Neural progenitor cell (in vitro differentiated cells): Measurements from ENCODE around the gene FHOD3. TPM values are rescaled to one million over a fixed set of nuclear protein-coding genes. Genes with fewer than 3 reads are reported as not detected.
A peak's percentile ranks its signal among the peaks of the same experiment; 100 is the strongest.

Experiments
- DNase-seq: peaks from one replicate; pipeline ENCODE4 v3.0.0-alpha.2; 2016; ENCODE audit warnings: low spot score
- H2AFZ ChIP-seq: fragments of 200-600 bp; sonication (generic); replicated peaks from 2 replicates; pipeline ENCODE4 v1.6.1; 2016; ENCODE audit warnings: antibody characterized with exemption
- H3F3A ChIP-seq: fragments of 200-600 bp; sonication (generic); 2 replicates; pipeline ENCODE4 v1.6.1; 2016; ENCODE audit warnings: antibody characterized with exemption, low read depth
- H3K27ac ChIP-seq: fragments of 200-600 bp; sonication (generic); 2 replicates; pipeline ENCODE4 v1.5.1; 2016; ENCODE audit warnings: mild to moderate bottlenecking
- H3K27me3 ChIP-seq: fragments of 200-600 bp; sonication (generic); 2 replicates; pipeline ENCODE4 v1.6.1; 2016; ENCODE audit warnings: mild to moderate bottlenecking, moderate library complexity
- H3K36me3 ChIP-seq: fragments of 200-600 bp; sonication (generic); 2 replicates; pipeline ENCODE4 v1.5.1; 2016
- H3K4me1 ChIP-seq: fragments of 200-600 bp; sonication (generic); 2 replicates; pipeline ENCODE4 v1.6.1; 2016; ENCODE audit warnings: mixed run types
- H3K4me2 ChIP-seq: fragments of 200-600 bp; sonication (generic); 2 replicates; pipeline ENCODE4 v1.6.1; 2016
- H3K4me3 ChIP-seq: fragments of 200-600 bp; sonication (generic); 2 replicates; pipeline ENCODE4 v1.5.1; 2016
- H3K79me2 ChIP-seq: fragments of 200-600 bp; sonication (generic); 2 replicates; pipeline ENCODE4 v1.6.1; 2016; ENCODE audit warnings: low read depth
- H3K9ac ChIP-seq: fragments of 200-600 bp; sonication (generic); 2 replicates; pipeline ENCODE4 v1.6.1; 2016
- H3K9me3 ChIP-seq: fragments of 200-600 bp; sonication (generic); 2 replicates; pipeline ENCODE4 v1.5.1; 2016; ENCODE audit warnings: low read depth
- H4K20me1 ChIP-seq: fragments of 200-600 bp; sonication (generic); 2 replicates; pipeline ENCODE4 v1.6.1; 2016; ENCODE audit warnings: low read depth
- H3K27ac Mint-ChIP-seq: 3 replicates; pipeline ENCODE4 v1.8.0; 2021; ENCODE audit warnings: mixed read lengths
- H3K27me3 Mint-ChIP-seq: 2 replicates; pipeline ENCODE4 v1.8.0; 2022; ENCODE audit warnings: low read depth, mild to moderate bottlenecking, inconsistent platforms, moderate library complexity, mixed read lengths; ENCODE audit not compliant: insufficient read depth
- H3K36me3 Mint-ChIP-seq: 3 replicates; pipeline ENCODE4 v1.8.0; 2021; ENCODE audit warnings: mixed read lengths
- H3K4me1 Mint-ChIP-seq: 3 replicates; pipeline ENCODE4 v1.8.0; 2021; ENCODE audit warnings: mixed read lengths
- H3K4me3 Mint-ChIP-seq: 3 replicates; pipeline ENCODE4 v1.8.0; 2021; ENCODE audit warnings: mild to moderate bottlenecking, moderate library complexity, mixed read lengths
- H3K9me3 Mint-ChIP-seq: 3 replicates; pipeline ENCODE4 v1.8.0; 2020; ENCODE audit warnings: mixed read lengths
- CTCF ChIP-seq: fragments of 200-600 bp; sonication (generic); IDR thresholded peaks from 2 replicates; pipeline ENCODE4 v1.5.1; 2017; ENCODE audit warnings: antibody characterized with exemption, mild to moderate bottlenecking
- EZH2 ChIP-seq: fragments of 200-600 bp; sonication (generic); IDR thresholded peaks from 2 replicates; pipeline ENCODE4 v1.6.1; 2017; ENCODE audit warnings: antibody characterized with exemption, mild to moderate bottlenecking, moderate library complexity
- EZH2phosphoT487 ChIP-seq: fragments of 200-600 bp; sonication (generic); IDR thresholded peaks from 2 replicates; pipeline ENCODE4 v1.6.1; 2017; ENCODE audit warnings: antibody characterized with exemption
- total RNA-seq: library from RNA; depleted of rRNA; stranded (reverse); fragments of >200 nt; gene quantifications from 2 replicates; pipeline ENCODE4 v1.2.3, GENCODE V29; 2015; ENCODE audit warnings: low replicate concordance

The FHOD3 gene
- total RNA-seq, 1 donor from 2014 or later, result 69.7 TPM

- peaks cover 2% of the 10 kb centered on the region for H3K27me3 Mint-ChIP-seq
- Histone ChIP-seq H3K9ac (no peak overlapping the region), H4K20me1 (peaks cover 23% of the 10 kb centered on the region), H3K4me3 (peak overlapping the region; percentile 19), H2AFZ (no peak overlapping the region), H3K4me2 (peak overlapping the region; percentile 25), H3K4me1 (peaks cover 15% of the 10 kb centered on the region), H3K9me3 (no peaks in the 10 kb centered on the region), H3K36me3 (no peaks in the 10 kb centered on the region), H3K79me2 (peaks cover 33% of the 10 kb centered on the region), H3K27ac (no peak overlapping the region), H3K27me3 (peaks cover 29% of the 10 kb centered on the region), H3F3A (peaks cover 4% of the 10 kb centered on the region)
- no peak overlapping the region for H3K27ac Mint-ChIP-seq
- TF ChIP-seq CTCF, result no peak
- TF ChIP-seq EZH2, result no peak
- no peak for TF ChIP-seq EZH2phosphoT487
- DNase-seq, result no peak
- H3K9me3 Mint-ChIP-seq, result peaks cover 2% of the 10 kb centered on the region
- peaks cover 5% of the 10 kb centered on the region for H3K4me1 Mint-ChIP-seq
- no peak overlapping the region for H3K4me3 Mint-ChIP-seq
- H3K36me3 Mint-ChIP-seq, result peaks cover 3% of the 10 kb centered on the region
Observed at GRCh38 chr18:36295880-36296301, 1.6 kb upstream of the FHOD3 start.

GRCh38 chr18:36296650-36297416, 680 bp upstream of the FHOD3 start:
- H3K27me3 ChIP-seq, result peaks cover 29% of the 10 kb centered on the region
- H3K36me3 ChIP-seq, result no peaks in the 10 kb centered on the region
- peaks cover 32% of the 10 kb centered on the region for H4K20me1 ChIP-seq
- peak; percentile 88 for DNase-seq
- Mint-ChIP-seq H3K9me3 (peaks cover 2% of the 10 kb centered on the region), H3K27me3 (peaks cover 2% of the 10 kb centered on the region), H3K4me3 (no peak overlapping the region), H3K36me3 (peaks cover 9% of the 10 kb centered on the region), H3K4me1 (peaks cover 8% of the 10 kb centered on the region), H3K27ac (no peak overlapping the region)
- H3F3A ChIP-seq, result peaks cover 4% of the 10 kb centered on the region
- peak overlapping the region; percentile 85 for H3K4me2 ChIP-seq
- peak overlapping the region; percentile 90 for H3K27ac ChIP-seq
- peak overlapping the region; percentile 90 for H3K4me3 ChIP-seq
- peak overlapping the region; percentile 80 for H3K9ac ChIP-seq
- H3K4me1 ChIP-seq, result peaks cover 19% of the 10 kb centered on the region
- no peaks in the 10 kb centered on the region for H3K9me3 ChIP-seq
- TF ChIP-seq EZH2phosphoT487 (no peak), CTCF (peak; percentile 62)
- peak overlapping the region; percentile 88 for H2AFZ ChIP-seq
- peaks cover 43% of the 10 kb centered on the region for H3K79me2 ChIP-seq

- peak overlapping the region; percentile 67 for H2AFZ ChIP-seq
- H3K27me3 ChIP-seq, result peaks cover 29% of the 10 kb centered on the region
- H3K9ac ChIP-seq, result peak overlapping the region; percentile 85
- Mint-ChIP-seq H3K9me3 (peaks cover 2% of the 10 kb centered on the region), H3K27me3 (peaks cover 2% of the 10 kb centered on the region), H3K4me3 (peak overlapping the region; percentile 82), H3K4me1 (peaks cover 22% of the 10 kb centered on the region), H3K27ac (no peak overlapping the region), H3K36me3 (peaks cover 9% of the 10 kb centered on the region)
- H4K20me1 ChIP-seq, result peaks cover 46% of the 10 kb centered on the region
- peaks cover 57% of the 10 kb centered on the region for H3K79me2 ChIP-seq
- TF ChIP-seq CTCF (no peak), EZH2phosphoT487 (no peak), EZH2 (no peak)
- H3K9me3 ChIP-seq, result no peaks in the 10 kb centered on the region
- peak overlapping the region; percentile 90 for H3K4me3 ChIP-seq
- H3F3A ChIP-seq, result peaks cover 4% of the 10 kb centered on the region
- no peaks in the 10 kb centered on the region for H3K36me3 ChIP-seq
- peaks cover 33% of the 10 kb centered on the region for H3K4me1 ChIP-seq
- peak overlapping the region; percentile 96 for H3K4me2 ChIP-seq
- H3K27ac ChIP-seq, result peak overlapping the region; percentile 64
- peak; percentile 85 for DNase-seq
Observed at GRCh38 chr18:36298126-36298741, 721 bp downstream of the FHOD3 start.
